H1 (cell line): ENCODE results near the gene MAPK13. TPM values are rescaled to one million over a fixed set of nuclear protein-coding genes. Genes with fewer than 3 reads are reported as not detected.

Experiments used
- CEBPB ChIP-seq: IDR thresholded peaks from 2 replicates; pipeline ENCODE4 v1.6.1; 2012; ENCODE audit warnings: low read depth, low read length
- CTBP2 ChIP-seq: IDR thresholded peaks from 2 replicates; pipeline ENCODE4 v1.7.0; 2011; ENCODE audit warnings: borderline replicate concordance, mild to moderate bottlenecking, moderate library complexity, mixed read lengths, low read length; ENCODE audit not compliant: insufficient read depth, insufficient read length
- EZH2 ChIP-seq: fragments of 200-600 bp; sonication (generic); IDR thresholded peaks from 2 replicates; pipeline ENCODE4 v1.7.1; 2012; ENCODE audit warnings: low read depth, mild to moderate bottlenecking, moderate library complexity, low read length, inconsistent platforms; ENCODE audit not compliant: severe bottlenecking
- GTF2F1 ChIP-seq: IDR thresholded peaks from 2 replicates; pipeline ENCODE4 v1.6.1; 2012; ENCODE audit warnings: low read depth, low read length, improper control_type of control experiment, borderline replicate concordance
- MAX ChIP-seq: IDR thresholded peaks from 2 replicates; pipeline ENCODE4 v1.6.1; 2012; ENCODE audit warnings: inconsistent platforms
- RBBP5 ChIP-seq: IDR thresholded peaks from 2 replicates; pipeline ENCODE4 v1.7.1; 2012; ENCODE audit warnings: low read depth, mild to moderate bottlenecking, inconsistent platforms, low read length, moderate library complexity, borderline replicate concordance
- RNF2 ChIP-seq: fragments of 200-900, 300-1000 bp; sonication (generic); IDR thresholded peaks from 2 replicates; pipeline ENCODE4 v1.7.1; 2016; ENCODE audit warnings: borderline replicate concordance, low read depth, mild to moderate bottlenecking, antibody characterized with exemption, low read length; ENCODE audit not compliant: poor library complexity, severe bottlenecking; ENCODE audit errors: missing control alignments
- polyA plus RNA-seq, 7 experiments: library from polyadenylated mRNA; depleted of rRNA in 3 of 7; stranded (reverse) in 5 of 7; unstranded in 2 of 7; fragments of >200 nt in 5 of 7; fragments of 200-250 nt in 2 of 7; gene quantifications; 1 replicate in 5 of 7; 2 replicates in 1 of 7; 4 replicates in 1 of 7; pipeline versions ENCODE4 v1.2.1 to v1.2.3, GENCODE V29; 2011 to 2013; ENCODE audit warnings: missing spikeins in 2 of 7, mixed read lengths in 2 of 7
- total RNA-seq: library from RNA; stranded (reverse); fragmentation: NEBNext Ultra II Directional; extraction: Animal tissue kit (Norgen Biotek cat#: 25700); gene quantifications from 2 replicates; pipeline ENCODE4 v1.2.1, GENCODE V29; 2021

The MAPK13 gene
- total and polyA plus RNA-seq, 2 of the 8 experiments (the other 6 are each of a cell fraction or from before 2014, with no cell fraction given): 10.1 to 14.1 TPM

GRCh38 chr6:36101691-36102090 lies 28.6 kb upstream of the MAPK13 start (continued):
- TF ChIP-seq CTBP2: no peak
- no peak for TF ChIP-seq EZH2
- no peak for TF ChIP-seq MAX
- TF ChIP-seq GTF2F1: no peak
- TF ChIP-seq RBBP5: no peak
- TF ChIP-seq RNF2: no peak
- no peak for TF ChIP-seq CEBPB
